GOT3 (cell line): Measurements from ENCODE around the gene BRD4.

Source experiments
- DNase-seq: peaks from one replicate; lab custom pipeline; 2025; ENCODE audit warnings: mixed read lengths; lab: John Stamatoyannopoulos, UW

The BRD4 gene

GRCh38 chr19:15265214-15265849 lies 67.0 kb downstream of the BRD4 start:
- no peak for DNase-seq

- DNase-seq = no peak
Observed at GRCh38 chr19:15264933-15265206, 67.5 kb downstream of the BRD4 start.

- no peak for DNase-seq
Observed at GRCh38 chr19:15264061-15264932, 68.0 kb downstream of the BRD4 start.

- no peak for DNase-seq
Observed at GRCh38 chr19:15263361-15263985, 68.9 kb downstream of the BRD4 start.

- no peak for DNase-seq
Observed at GRCh38 chr19:15262011-15262410, 70.3 kb downstream of the BRD4 start.

- DNase-seq = no peak
Observed at GRCh38 chr19:15260939-15261338, 71.4 kb downstream of the BRD4 start.

GRCh38 chr19:15259907-15260306 lies 72.4 kb downstream of the BRD4 start:
- DNase-seq = no peak

- no peak for DNase-seq
Observed at GRCh38 chr19:15257782-15258181, 74.6 kb downstream of the BRD4 start.

GRCh38 chr19:15256708-15257331 lies 75.5 kb downstream of the BRD4 start:
- DNase-seq = no peak

GRCh38 chr19:15255359-15255990 lies 76.9 kb downstream of the BRD4 start:
- DNase-seq = no peak

GRCh38 chr19:15254547-15254946 lies 77.8 kb downstream of the BRD4 start:
- no peak for DNase-seq

GRCh38 chr19:15253513-15253912 lies 78.8 kb downstream of the BRD4 start:
- DNase-seq = no peak

GRCh38 chr19:15253061-15253460 lies 79.3 kb downstream of the BRD4 start:
- DNase-seq = no peak

GRCh38 chr19:15252398-15253018 lies 79.8 kb downstream of the BRD4 start:
- no peak for DNase-seq

GRCh38 chr19:15251749-15252397 lies 80.5 kb downstream of the BRD4 start:
- DNase-seq = no peak

- DNase-seq = no peak
Observed at GRCh38 chr19:15251010-15251748, 81.2 kb downstream of the BRD4 start.

- DNase-seq = no peak
Observed at GRCh38 chr19:15250640-15250993, 81.7 kb downstream of the BRD4 start.

GRCh38 chr19:15249972-15250639 lies 82.2 kb downstream of the BRD4 start:
- no peak for DNase-seq

GRCh38 chr19:15249528-15249874 lies 82.8 kb downstream of the BRD4 start:
- DNase-seq = no peak
